Astrocyte of the spinal cord (primary cell): ENCODE data around the gene MRC1.

ENCODE experiments used
- DNase-seq: peaks from one replicate; pipeline ENCODE4 v3.0.0; 2011; ENCODE audit warnings: low read depth, low spot score
- H3K4me3 ChIP-seq: 2 replicates; pipeline ENCODE4 v1.5.1; 2011; ENCODE audit warnings: low read depth, mild to moderate bottlenecking, low read length, moderate library complexity
- in situ Hi-C: cut with HindIII; loops from 2 replicates; pipeline ENCODE4 v1.10.0; 2017; ENCODE audit warnings: low sequenced_read_pairs
- TF ChIP-seq, protein P1 (sequence below): IDR thresholded peaks from 2 replicates; pipeline ENCODE4 v1.5.1; 2012; ENCODE audit warnings: low read depth, mild to moderate bottlenecking, low read length, inconsistent platforms

MRC1 gene

DNA sequence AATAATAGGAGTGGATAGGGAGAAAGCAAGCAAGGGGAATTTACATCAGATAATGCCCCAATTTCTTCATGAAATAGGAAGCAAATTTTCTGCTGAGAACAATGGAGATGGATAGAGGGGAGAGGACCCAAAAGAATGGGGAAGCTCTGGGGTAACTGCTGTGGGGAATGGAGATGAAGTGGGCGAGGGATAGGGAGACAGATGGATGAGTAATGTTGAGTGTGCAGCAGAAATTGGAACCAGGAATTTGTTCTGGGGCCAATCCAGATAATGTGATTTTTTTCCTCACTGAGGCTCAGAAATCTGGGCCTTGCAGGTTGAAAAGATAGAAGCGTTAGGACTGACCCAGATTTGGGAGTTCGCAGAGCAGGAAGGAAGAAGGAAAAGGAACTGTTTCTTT, 24.5 kb upstream of the MRC1 start:
- TF ChIP-seq, protein P1, sequence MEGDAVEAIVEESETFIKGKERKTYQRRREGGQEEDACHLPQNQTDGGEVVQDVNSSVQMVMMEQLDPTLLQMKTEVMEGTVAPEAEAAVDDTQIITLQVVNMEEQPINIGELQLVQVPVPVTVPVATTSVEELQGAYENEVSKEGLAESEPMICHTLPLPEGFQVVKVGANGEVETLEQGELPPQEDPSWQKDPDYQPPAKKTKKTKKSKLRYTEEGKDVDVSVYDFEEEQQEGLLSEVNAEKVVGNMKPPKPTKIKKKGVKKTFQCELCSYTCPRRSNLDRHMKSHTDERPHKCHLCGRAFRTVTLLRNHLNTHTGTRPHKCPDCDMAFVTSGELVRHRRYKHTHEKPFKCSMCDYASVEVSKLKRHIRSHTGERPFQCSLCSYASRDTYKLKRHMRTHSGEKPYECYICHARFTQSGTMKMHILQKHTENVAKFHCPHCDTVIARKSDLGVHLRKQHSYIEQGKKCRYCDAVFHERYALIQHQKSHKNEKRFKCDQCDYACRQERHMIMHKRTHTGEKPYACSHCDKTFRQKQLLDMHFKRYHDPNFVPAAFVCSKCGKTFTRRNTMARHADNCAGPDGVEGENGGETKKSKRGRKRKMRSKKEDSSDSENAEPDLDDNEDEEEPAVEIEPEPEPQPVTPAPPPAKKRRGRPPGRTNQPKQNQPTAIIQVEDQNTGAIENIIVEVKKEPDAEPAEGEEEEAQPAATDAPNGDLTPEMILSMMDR, result no peak
- DNase-seq, result peak; percentile 22
- no peak overlapping the region for H3K4me3 ChIP-seq
- in situ Hi-C loops, result no loop called here

DNA sequence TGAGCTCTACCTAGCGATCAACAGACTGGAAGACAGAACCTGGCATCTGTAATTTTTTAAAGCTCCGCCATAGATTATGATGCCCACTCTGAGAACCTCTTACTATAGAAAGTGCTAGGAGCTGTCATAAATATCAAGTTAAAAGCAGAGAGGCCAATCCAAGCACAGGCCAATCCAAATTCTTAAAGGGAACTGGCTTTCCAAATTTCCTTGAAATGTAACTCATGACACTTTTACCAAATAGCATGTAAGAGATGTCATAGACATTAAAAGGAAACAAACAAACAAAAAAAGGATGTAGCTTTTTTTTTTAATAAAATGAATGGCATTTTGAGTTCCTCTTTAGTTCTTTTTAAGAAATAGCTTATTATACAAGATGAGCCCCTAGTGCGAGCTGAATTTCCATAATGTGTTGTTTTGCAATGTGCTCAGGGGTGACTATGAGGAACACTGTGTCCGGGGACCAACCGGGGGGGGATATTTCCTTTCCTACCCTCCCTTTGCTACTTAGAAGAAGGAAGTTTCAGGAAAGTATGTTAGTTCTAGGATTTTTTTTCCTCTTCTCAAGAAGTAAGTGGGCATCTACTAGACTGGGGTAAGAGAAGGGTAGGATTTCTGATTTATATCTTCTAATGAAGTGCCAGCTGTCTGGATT, 23.7 kb upstream of the MRC1 start:
- DNase-seq, result no peak
- in situ Hi-C loops, result no loop called here
- no peak overlapping the region for H3K4me3 ChIP-seq
- TF ChIP-seq, protein P1, result no peak

DNA sequence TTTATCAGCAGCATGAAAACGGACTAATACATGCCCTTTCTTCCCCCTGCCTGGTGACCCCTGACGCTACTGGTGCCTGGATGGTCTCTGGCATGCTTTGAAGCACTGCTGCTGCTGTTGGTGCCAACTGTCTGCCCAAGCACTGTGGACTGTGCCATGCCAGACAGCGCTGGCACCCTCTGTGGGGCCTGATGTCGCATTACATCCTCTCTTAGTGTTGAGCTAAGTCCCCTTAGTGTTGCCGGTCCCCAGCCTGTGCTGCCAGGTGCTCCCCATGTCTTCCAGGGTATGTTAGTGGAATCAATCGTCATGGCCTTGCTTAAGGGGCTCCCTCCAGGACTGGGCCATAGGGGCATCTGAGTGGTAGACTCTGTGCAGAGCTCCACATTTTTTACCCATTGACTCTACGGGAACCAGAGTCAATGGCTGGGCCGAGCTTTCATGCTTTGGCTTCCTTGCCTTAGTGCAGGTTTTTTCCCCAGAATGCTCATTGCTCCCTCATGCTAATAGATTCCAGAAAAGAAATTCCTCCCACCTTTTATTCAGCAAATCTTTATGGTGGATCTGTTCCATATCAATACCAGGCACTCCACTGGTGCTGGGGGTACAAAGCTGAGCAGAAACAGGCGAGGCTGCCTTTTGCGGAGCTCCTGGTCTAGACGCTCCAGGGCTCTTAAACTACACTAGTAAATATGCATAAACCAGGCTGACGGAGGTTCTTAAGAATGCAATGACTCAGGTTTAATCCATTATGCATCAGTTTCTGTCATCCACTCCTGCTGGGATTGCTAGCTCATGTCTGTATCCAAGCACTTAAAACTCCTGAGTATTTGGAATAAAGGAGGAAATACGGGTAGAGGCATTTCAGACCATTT, 21.8 kb upstream of the MRC1 start:
- TF ChIP-seq, protein P1, result no peak
- peak; percentile 96 for DNase-seq
- H3K4me3 ChIP-seq, result no peak overlapping the region
- in situ Hi-C loops, result no loop called here

DNA sequence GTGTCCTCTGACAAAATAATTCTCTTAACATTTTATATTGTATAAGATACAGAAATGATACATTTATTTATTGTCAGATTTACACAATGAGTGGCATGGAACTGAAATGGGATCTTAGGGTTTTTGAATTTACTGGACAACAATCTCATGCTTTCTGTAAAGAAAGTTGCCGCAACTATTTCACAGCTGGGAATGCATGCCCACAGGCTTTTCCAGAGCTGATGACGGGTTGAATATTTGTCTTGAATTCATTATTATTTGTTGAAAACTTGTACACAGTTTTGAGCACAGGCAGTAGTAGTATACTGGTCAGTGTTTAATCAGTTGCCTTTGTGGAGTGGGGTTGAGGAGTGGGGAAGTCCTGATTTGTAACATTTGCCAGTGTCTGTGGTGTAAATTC, 20.5 kb upstream of the MRC1 start:
- H3K4me3 ChIP-seq, result no peak overlapping the region
- TF ChIP-seq, protein P1, result no peak
- in situ Hi-C loops, result no loop called here
- DNase-seq, result no peak

DNA sequence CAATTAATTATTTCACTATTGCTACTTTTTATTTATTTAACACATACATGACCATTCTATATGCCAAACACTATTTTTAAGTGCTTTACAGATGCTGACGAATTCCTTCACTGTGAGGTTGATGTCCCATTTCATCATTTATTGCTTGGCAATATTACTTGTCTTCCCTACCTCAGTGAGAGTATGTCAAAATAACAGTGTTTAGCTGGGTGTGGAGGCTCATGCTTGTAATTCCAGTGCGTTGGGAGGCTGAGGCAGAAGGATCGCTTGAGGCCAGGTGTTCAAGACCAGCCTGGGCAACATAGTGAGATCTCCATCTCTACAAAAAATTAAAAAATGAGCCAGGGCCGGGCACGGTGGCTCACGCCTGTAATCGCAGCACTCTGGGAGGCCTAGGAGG, 19.8 kb upstream of the MRC1 start:
- TF ChIP-seq, protein P1, result no peak
- no peak for DNase-seq
- in situ Hi-C loops, result no loop called here
- no peak overlapping the region for H3K4me3 ChIP-seq

DNA sequence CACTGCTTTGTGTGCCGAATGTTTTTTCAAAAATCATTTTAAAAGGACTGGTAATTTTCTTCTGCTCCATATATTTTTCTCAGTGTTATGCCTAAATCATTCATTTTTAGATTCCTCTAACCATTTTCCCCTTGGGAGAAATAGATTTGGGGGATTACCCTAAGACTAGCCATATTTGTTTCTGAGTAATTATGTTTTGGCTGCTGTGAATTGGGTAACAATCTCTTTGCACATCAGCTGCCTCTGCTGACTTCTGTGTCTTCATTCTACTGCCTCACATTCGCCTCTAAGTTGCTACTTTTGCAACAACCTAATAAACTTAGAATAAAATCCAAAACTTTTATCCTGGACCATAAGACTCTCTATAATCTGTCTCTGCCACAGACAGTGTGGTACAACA, 18.5 kb upstream of the MRC1 start:
- no peak overlapping the region for H3K4me3 ChIP-seq
- TF ChIP-seq, protein P1, result no peak
- in situ Hi-C loops, result no loop called here
- DNase-seq, result no peak
